Measurements from ENCODE around the gene RPS19.

Gene RPS19

GRCh38 chr19:41890936-41891335 lies 30.9 kb downstream of the RPS19 start:
- ChIA-PET POLR2A (no interaction called here), CTCF (interaction anchor here (1.0 kb wide), 1 partner anchor 60 kb away, joined by 4 read pairs; no protein-coding TSS in a partner anchor)
- no peak overlapping the region for H3K4me3 ChIP-seq (ENCODE audit: low read depth, low read length)
- no peak for TF ChIP-seq CTCF (IDR thresholded peaks at IDR 0.05; ENCODE audit: insufficient read depth, low read length, missing control alignments)
- DNase-seq (ENCODE audit: low read depth, low spot score): no peak

DNA sequence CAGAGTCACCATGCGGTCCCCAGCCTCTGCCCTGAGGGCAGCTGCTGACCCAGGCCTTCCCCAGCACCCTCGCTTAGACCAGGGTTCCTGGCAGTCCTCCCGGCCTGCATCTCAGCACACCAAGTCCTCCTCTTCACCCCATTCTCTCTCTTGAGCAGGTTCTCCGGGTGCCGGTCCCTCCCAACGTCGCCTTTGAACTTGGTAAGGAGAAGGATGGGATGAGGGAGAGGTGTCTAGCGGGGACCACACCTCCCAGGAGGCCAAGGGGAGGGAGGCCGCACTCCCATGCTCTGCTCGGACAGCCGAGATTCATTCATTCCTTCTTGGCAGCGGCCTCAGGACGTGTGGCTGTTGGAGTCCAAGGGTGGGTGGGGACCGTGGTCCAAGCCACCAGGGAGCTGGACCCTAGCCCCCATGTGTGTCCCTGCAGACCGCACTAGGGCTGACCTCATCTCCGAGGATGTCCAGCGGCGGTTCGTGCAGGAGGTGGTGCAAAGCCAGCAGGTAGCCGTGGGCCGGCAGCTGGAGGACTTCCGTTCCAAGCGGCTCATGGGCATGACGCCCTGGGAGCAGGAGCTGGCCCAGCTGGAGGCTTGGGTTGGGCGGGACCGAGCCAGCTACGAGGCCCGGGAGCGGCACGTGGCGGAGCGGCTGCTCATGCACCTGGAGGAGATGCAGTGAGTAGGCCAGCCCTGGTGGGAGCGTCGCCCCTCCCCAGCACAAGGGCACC lies 32.3 kb downstream of the RPS19 start:
- ChIA-PET CTCF (no interaction called here), POLR2A (no interaction called here)
- no peak for TF ChIP-seq CTCF (IDR thresholded peaks at IDR 0.05; ENCODE audit: insufficient read depth, low read length, missing control alignments)
- no peak overlapping the region for H3K4me3 ChIP-seq (ENCODE audit: low read depth, low read length)
- no peak for DNase-seq (ENCODE audit: low read depth, low spot score)

DNA sequence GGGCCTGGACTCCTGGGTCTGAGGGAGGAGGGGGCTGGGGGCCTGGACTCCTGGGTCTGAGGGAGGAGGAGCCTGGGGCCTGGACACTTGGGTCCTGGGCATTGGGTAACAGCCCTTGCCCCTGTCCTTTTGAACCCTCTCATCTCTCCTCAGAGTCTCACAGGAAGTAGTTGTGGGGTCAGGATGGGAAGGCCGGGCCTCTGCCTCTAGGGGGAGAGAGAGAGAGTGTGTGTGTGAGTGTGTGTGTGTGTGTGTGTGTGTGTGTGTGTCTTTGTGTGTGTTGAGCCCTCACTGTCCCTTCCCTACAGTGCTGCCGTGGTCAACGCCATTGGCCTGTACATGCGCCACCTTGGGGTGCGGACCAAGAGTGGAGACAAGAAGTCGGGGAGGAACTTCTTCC lies 33.8 kb downstream of the RPS19 start:
- no peak for DNase-seq (ENCODE audit: low read depth, low spot score)
- POLR2A ChIA-PET: no interaction called here
- CTCF ChIA-PET: no interaction called here
- H3K4me3 ChIP-seq (ENCODE audit: low read depth, low read length): no peak overlapping the region
- TF ChIP-seq CTCF (IDR thresholded peaks at IDR 0.05; ENCODE audit: insufficient read depth, low read length, missing control alignments): peak; percentile 8

- TF ChIP-seq CTCF (IDR thresholded peaks at IDR 0.05; ENCODE audit: insufficient read depth, low read length, missing control alignments): no peak
- H3K4me3 ChIP-seq (ENCODE audit: low read depth, low read length): no peak overlapping the region
- POLR2A ChIA-PET: no interaction called here
- CTCF ChIA-PET: no interaction called here
- no peak for DNase-seq (ENCODE audit: low read depth, low spot score)
Measured at GRCh38 chr19:41894350-41894749, 34.3 kb downstream of the RPS19 start.

DNA sequence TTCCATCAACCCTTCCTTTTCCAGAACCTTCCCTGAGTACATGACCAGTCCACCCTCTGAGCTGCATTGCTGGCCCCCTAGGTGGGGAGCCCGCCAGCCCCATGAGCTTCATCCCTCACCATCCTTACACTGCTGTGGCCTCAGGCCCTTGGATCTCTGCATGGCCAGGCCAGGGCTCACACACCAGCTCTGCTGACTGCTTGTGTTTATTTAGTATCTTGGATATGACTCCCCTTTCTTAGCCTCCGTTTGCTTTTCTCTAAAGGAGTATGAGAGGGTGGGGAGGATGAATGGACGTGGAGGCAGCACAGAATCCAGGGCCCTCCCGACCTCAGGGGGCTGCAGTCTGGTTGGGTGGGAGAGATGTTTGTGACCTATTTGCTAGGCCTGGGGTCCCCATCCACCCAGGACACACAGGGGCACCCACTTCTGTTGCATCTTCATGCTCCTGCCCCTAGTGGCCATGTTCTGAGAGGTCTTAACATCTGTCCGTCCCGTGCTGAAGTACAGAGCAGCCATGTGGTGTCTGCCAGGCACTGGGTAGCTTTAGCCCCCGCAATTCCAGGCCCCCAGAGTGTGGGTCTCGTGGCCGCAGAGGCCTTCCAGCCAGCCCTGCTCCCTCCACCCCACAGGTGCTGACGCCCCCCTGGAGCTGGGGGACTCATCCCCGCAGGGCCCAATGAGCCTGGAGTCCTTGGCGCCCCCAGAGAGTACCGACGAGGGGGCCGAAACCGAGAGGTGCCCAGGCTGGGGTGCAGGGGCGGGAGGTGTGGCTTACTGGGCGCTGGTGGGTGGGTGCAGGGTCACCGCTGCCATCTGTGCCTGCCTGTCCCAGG lies 35.9 kb downstream of the RPS19 start:
- peak; percentile 20 for TF ChIP-seq CTCF (IDR thresholded peaks at IDR 0.05; ENCODE audit: insufficient read depth, low read length, missing control alignments)
- ChIA-PET POLR2A (no interaction called here), CTCF (interaction anchor here (1.5 kb wide), 1 partner anchor 62 kb away, joined by 3 read pairs; no protein-coding TSS in a partner anchor)
- no peak for DNase-seq (ENCODE audit: low read depth, low spot score)
- no peak overlapping the region for H3K4me3 ChIP-seq (ENCODE audit: low read depth, low read length)

DNA sequence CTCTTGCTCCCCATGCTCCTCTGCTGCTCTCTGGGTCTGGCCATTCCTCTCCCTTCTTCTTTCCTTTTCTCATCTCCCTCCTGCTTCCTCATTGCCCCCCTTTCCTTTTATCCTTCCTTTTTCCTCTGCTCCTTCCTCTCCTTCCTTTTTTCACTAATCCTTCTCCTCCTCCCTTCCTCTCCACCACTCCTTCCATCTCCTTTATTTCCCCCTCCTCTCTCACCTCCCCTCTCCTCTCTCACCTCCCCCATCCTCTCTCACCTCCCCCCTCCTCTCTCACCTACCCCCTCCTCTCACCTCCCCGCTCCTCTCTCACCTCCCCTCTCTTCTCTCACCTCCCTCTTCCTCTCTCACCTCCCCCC lies 36.5 kb downstream of the RPS19 start:
- ChIA-PET CTCF (interaction anchor here (1.5 kb wide), 1 partner anchor 62 kb away, joined by 3 read pairs; no protein-coding TSS in a partner anchor), POLR2A (no interaction called here)
- no peak for TF ChIP-seq CTCF (IDR thresholded peaks at IDR 0.05; ENCODE audit: insufficient read depth, low read length, missing control alignments)

More for the DNA sequence above, 36.5 kb downstream of the RPS19 start:
- no peak for DNase-seq (ENCODE audit: low read depth, low spot score)
- no peak overlapping the region for H3K4me3 ChIP-seq (ENCODE audit: low read depth, low read length)
